ENCODE data around the gene HSD17B1.
"Not testable (repeated sequence)": the region's sequence is repeated elsewhere in the genome, so short reads cannot be mapped to it uniquely, and the experiment has no call there.

Gene HSD17B1, protein sequence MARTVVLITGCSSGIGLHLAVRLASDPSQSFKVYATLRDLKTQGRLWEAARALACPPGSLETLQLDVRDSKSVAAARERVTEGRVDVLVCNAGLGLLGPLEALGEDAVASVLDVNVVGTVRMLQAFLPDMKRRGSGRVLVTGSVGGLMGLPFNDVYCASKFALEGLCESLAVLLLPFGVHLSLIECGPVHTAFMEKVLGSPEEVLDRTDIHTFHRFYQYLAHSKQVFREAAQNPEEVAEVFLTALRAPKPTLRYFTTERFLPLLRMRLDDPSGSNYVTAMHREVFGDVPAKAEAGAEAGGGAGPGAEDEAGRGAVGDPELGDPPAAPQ

DNA sequence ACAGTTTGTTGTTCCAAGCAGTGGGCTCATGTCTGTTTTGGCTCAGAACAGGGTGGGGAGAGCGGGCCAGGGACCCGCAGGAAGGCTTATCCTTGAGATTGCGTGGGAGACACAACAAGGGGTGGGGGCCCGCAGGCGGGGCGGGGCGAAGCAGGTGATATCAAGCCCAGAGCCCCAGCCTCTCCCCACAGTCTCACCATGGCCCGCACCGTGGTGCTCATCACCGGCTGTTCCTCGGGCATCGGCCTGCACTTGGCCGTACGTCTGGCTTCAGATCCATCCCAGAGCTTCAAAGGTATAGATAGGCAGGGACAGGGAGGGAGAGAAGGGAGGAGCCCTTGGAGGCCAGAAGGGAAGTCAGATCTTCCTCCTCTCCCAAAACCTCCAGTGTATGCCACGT, at the start of gene HSD17B1:
HSD17B1 (plus strand) TSS at position 188 of the 400 bp plus-strand sequence; CDS start at position 199, 11 bp downstream.
- DNase-seq (ENCODE audit: low read depth in 2 of 3, low spot score in 1 of 3), result not testable (repeated sequence)

DNA sequence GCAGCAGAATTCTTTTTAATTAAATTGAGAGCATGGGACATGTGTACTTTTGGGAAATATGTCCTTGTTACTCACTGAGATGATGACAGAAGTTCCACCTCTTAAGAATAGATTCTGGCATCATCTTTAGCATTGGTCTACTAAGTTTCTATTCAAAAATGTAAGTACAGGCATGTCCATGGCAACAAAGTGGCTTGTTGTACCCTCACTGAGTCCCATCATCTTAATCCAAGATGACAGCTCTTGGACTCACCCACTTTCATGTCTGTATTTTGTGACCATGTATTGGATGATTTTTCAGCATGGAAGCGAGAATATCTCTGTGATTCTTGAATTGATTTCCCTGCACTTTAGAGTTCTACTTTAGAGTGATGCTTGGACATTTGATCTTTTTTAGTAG, 49.8 kb upstream of the HSD17B1 start:
- DNase-seq (ENCODE audit: low read depth in 2 of 3, low spot score in 1 of 3), result no peak

DNA sequence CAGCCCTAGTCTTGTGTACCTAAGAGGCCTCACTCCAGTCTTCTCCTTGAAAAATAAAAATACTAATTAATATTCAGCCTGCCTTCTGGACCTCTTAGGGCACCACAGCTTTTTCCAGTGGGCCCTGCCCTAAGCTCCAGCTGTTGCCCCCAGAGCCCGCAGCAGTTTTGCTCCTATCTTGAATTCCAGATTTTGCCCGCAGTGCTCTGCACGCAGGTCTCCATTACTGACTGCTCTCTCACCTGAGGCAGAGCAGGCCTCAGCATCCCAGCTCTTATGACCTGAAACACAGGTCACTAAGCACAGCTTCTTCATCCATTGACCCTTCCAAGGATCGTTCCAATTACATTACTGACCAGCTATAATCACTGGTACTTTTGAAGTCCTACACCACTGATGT, 45.1 kb upstream of the HSD17B1 start:
- DNase-seq (ENCODE audit: low read depth in 2 of 3, low spot score in 1 of 3), result no peak

DNA sequence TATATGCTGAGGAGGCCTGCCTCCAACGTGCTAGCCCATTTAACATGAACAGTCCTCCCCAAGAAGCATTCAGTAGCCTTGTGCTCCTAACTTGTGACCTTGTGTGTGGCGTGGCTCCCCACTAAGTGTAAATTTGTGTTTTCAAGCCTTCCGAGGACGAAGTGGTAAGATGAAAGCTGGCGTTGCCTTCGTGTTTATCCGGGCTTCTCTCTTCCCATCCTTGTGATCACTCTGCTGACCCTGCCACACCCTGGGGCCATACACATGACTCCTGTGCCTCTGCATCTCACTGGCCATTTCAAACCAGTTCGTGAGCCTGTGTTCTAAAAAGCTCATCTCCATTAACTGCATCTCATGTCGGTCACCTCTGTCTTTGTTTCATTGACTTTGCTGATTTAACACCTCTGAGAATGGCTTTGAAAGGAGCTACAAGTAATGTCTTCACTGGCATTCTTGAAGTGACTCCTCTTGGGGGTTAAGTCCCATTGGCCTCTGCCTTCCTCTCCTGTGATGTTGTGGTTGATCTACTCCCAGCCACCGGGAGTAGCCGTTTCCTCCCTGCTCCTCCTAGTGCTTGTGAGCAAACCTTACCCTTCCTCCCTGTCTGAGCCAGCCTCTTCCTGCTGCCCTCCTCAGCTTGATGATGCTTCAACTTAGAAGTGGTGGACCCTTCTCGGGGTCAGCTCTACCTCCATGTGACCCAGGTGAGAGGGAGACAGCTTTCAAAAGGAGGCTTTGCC, 44.1 kb upstream of the HSD17B1 start:
- DNase-seq (ENCODE audit: low read depth in 2 of 3, low spot score in 1 of 3), result no peak

DNA sequence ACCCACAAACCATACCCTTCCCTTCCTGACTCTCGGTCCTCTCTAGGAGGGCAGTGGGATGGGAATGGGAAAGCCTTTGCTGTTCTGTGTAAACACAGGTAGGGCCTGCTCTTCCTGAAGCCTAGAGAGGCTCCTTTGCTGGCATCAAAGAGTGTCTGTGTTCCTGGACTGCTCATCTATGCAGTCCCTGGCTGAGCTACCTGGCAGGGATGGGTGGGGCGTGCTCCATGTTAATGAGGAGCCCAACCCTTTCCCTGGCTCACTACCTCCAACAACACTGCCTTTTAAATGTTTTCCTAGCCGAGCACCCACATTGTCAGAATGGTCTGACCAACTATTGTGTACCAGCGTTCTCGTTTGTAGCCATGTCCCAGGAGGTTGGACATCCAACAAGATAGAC, 43.3 kb upstream of the HSD17B1 start:
- DNase-seq (ENCODE audit: low read depth in 2 of 3, low spot score in 1 of 3), result no peak

DNA sequence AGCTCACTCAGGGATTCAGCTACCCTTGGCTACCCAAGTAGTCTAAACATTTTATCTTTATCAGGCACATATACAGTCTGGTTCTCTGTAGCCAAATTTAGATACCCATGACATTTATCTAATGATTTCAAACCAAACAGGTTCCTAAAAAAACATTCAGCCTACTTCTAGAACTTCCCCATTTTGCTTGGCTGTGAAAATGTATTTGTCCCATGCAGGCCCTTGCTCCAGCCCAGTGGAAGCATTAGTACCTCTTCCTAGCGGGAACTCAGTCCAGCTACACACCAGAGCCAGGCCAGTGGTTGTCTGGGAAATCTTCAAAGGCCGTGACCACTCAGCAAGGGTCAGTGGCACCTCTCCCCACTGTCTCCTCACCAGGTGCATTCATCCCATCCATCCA, 42.9 kb upstream of the HSD17B1 start:
- DNase-seq (ENCODE audit: low read depth in 2 of 3, low spot score in 1 of 3), result no peak

DNA sequence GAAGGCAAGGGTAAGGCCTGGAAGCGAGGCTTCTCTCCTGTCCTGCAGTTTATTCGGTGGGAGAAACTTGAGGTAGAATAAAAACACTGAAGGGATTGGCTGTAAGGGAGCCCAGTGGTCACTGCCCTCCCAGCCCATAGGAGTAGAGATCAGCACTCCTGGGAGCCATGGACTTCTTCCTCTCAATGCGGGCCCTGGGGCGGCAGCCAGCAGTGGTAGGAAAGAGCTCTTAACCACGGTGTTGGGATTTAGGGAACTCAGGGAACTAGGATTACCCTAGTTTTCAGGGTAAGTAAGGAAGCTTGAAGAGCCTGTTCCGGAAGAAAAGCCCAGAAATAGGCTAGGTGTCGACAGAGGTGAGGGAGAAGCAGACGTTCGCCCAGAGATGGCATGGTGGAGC, 40.5 kb upstream of the HSD17B1 start:
- no peak for DNase-seq (ENCODE audit: low read depth in 2 of 3, low spot score in 1 of 3)

DNA sequence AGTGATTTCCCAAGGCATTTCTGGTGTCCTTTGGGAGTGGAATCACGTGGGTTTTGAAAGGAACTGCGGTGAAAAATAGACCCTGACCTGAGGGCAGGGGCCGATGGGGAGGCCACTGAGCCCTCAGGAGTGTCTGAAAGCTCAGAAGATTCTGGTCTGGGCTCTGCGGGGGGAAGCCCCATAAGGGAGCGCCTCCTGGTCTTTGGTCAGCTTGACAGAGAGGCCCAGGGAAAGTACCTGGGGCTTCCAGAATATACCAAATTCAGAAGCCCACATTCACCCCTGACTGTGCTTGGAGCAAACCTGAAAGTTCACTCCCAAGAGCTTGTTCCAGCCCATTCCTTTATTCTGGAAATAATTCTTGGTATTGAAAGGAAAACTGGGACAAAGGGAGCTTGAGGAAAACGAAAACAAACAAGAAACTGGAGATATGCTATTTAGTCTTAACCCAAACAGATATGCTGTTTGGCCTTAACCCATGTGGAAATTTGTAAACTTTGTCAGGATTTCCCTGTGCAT, 39.9 kb upstream of the HSD17B1 start:
- no peak for DNase-seq (ENCODE audit: low read depth in 2 of 3, low spot score in 1 of 3)

DNA sequence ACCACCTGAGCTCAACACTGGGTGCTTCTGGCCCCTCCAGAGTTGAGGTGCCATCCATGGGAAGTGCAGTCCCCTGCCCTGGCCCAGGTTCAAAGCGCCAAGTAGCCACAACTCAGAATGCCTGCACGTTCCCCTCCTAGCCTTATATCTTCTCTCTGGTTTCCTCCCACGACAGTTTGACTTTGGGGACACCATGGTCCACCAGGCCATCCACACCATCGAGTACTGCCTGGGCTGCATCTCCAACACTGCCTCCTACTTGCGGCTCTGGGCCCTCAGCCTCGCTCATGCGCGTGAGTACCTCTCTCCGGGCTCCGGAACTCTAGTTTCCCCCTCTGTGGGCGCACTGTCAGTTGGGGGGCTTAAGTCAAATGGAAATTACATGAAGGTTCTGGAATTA, 39.0 kb upstream of the HSD17B1 start:
- no peak for DNase-seq (ENCODE audit: low read depth in 2 of 3, low spot score in 1 of 3)

DNA sequence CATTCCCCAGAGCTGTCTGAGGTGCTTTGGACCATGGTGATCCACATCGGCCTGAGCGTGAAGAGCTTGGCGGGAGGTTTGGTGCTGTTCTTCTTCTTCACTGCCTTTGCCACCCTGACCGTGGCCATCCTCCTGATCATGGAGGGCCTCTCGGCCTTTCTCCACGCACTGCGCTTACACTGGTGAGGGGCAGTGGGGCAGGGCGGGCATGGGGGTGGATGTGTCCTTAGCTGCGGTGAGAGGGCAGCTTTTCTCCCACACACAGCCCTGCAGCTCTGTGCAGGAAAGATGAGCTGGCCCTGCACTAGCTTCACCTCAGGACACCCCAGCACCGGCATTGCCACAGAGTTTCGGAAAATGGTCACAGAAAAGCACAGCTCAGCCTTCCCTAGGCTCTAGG, 38.4 kb upstream of the HSD17B1 start:
- no peak for DNase-seq (ENCODE audit: low read depth in 2 of 3, low spot score in 1 of 3)

DNA sequence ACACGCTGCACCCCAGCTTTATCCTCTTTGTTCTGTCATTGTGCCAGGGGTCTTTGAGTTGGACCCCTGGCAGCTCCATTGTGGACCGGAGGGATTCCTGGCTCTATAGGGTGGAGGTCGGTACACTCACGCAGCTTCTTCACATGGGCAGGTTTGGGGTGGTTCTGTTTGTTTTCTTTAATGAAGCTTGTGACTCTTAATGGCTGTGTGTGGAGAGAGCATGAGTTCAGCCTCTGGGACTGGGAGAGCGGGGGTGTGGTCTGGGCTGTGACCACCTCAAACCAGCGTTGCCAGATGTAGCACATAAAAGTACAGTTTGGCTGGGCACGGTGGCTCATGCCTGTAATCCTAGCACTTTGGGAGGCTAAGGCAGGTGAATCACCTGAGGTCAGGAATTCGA, 37.9 kb upstream of the HSD17B1 start:
- DNase-seq (ENCODE audit: low read depth in 2 of 3, low spot score in 1 of 3), result no peak

DNA sequence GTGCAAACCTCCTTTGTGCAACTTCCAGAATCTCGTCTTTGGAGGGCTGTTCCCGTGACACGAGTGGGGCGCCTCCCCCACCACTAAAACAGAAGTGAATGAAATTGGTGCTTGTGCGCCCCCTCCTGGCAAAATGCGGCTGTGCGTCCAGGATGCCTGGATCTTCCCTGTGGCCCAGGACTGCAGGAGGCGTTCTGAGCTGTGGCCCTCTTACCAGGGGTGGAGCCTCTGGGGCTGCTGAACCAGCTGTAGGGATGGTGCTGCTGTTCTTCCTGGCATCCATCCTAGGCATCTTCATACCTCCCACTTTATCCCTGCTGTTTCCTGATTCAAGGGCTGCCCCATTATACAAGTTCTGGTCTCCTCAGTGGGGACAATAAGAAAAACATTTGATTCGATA, 35.2 kb upstream of the HSD17B1 start:
- DNase-seq (ENCODE audit: low read depth in 2 of 3, low spot score in 1 of 3), result peak; percentile 73 to 89 (median 76)

DNA sequence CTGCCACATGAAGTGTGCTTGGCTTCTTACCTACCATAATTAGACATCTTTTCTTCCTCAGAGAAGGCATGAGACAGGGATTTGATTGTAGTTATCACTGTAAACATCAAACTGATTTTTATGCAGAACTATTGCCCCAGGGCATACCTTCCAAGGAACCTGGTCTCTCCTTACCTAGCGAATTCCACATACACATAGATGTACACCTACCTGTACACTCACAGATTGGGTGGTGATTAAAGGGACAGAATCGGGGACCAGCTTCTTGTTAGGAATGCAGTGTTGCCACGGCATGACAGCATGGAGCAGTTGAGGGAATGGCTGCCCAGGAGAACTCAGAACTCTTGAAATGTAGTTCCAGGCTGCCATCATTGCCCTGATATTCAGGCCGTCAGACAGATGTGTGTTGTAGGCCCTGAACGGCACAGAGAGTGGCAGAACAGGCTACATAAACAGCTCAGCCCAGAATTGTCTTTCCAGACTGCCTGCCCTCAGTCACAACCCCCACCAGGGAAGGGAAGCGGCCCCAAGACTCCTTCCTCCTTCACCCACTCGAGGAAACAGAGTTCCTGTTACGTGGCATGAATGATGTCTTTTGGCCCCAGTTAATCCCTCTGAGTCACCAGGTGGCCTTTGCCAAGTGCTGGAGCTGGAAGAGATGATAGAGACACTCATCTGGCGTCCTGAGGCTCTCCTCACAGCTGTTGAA, 34.5 kb upstream of the HSD17B1 start:
- no peak for DNase-seq (ENCODE audit: low read depth in 2 of 3, low spot score in 1 of 3)

DNA sequence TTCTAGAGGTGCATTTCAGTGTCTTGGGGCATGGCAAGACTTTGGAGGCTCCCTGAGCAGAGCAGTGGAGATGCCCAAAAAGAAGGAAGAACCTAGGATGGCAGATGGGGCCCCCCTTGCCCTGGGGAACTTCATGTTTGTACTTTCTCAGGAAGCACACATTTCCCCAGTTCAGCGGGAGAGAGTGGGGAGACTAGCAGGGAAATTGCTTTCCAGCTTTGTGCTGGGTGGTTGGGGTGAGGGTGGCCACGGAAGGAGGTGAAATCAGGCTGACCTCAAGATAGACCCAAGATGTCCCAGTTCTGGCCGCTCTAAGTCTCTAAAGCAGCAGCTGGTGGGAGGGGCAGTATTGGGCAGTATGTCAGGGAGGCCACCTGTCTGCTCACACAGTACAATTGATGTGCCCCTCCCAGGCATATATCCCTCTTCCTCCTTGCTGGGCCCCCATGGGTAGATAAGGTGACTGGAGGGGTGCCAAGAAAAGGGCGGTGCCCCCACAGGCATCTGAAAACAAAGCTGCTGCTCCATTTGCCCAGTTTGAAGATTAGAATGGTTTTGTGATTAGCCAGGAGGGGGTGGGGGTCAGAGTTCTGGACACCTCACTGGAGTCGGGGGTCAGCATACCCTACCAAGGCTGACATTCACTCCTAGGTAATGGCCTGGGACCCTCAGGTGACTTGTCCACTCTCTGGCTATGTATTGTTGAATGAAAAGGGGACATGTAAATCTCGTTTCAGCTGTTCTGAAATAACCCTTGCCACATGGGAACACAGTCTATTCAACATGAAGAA, 33.8 kb upstream of the HSD17B1 start:
- no peak for DNase-seq (ENCODE audit: low read depth in 2 of 3, low spot score in 1 of 3)

DNA sequence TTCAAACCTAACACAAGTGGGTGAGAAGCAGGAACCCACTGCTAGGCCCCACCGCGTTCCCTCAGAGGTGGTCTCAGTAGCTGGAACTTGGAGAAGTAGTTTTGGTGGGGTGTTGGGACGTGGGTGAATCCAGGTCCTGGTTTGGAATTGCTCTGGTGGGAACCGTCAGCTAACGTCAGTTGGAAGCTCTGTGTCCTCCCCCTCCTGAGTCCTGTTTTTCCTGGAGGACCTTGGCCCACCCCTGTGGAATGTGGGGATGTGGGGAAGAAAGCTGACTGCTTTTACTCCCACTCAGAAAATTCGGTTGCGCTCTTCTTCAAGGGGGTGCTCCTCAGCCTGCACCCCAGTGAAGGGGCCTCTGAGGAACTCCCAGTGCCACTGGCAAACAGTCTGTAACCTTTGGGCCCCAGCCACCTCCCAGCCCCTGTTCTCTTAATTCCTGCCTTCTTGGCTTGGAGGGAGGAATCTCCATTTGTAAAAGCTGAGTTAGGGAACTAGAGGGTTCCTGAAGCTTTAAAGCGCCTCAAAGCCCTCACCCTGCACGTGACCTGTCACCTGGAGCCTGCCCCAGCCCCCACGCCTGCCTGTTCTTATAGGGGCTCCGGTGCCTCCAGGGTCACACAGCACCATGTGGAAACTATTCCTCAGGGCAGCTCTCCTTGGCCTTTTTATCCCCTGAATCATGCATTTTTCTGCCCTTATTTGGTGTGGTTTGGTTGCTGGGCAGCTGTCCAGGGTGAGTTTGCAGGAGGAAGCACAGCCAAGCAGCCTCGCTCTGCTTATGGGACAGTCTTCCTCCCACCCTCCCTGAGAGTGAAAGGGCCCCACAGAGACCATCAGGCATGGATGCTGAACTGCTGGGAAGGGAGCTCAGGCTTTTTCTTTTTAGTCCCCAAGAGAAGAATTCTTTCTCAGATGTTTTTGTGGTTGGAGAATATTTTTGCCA, 32.9 kb upstream of the HSD17B1 start:
- DNase-seq (ENCODE audit: low read depth in 2 of 3, low spot score in 1 of 3), result no peak

DNA sequence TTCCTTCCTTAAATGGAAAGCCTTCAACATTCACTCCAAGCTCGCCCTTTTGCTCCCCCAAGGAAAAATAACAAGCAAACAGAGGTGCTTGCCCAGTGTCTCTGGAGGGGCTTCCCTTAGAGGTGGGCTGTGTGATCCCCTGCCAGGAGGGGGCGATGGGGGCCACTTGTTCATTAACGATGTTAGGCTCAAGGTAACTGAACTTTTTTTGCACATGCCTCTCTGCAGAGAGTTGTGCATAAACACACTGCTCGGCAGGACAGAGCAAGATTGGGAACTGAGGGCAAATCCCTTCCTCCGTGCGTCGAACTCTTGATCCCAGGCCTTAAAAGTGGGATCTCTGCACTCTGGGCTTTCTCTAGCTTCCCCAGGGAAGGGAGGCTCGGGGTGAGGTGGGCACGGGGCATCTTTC, 32.2 kb upstream of the HSD17B1 start:
- no peak for DNase-seq (ENCODE audit: low read depth in 2 of 3, low spot score in 1 of 3)

DNA sequence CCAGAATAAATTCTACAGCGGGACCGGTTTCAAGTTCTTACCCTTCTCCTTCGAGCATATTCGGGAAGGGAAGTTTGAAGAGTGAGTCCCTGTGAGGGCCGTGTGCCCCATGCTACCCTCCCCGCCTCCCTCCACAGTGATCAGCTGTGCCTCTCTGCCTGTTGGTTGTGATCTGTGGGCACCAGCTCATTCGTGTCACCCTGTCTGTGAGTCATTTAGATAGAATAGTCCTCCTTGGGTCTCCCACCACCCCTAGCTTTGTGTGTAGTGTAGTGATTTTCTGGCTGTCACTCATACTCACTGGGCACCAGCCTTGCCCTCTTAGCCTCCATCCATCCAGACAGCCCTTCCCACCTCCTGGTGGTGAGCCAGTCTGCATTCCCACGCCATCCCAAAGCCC, 31.7 kb upstream of the HSD17B1 start:
- no peak for DNase-seq (ENCODE audit: low read depth in 2 of 3, low spot score in 1 of 3)

DNA sequence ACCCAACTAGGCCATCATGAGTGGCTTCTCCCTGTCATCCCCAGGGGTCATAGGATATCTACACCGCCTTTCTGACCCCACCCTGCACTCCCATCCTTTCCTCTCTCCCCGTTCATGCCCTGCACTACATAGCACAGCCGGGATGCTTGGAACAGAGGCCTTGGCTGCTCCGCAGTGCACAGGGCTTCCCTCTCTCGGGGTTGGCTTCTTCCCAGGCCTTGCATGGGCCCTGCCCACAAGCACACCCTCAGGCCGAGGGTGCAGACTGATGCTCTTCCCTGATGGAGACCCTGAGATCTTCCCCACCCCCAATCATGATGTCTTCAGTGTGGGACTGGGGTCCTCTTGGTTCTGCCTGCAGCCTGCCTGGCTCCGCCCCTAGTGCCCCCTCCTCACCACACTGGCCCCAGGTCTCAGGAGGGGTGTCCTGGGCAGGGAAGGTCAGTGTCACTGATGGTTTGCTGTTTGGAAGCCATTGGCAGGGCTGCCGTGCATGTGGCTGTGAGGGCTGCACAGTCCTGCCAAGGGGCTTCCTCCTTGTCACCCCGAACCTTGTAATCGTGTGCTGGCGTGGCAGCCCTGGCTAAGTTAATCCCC, 31.0 kb upstream of the HSD17B1 start:
- no peak for DNase-seq (ENCODE audit: low read depth in 2 of 3, low spot score in 1 of 3)

DNA sequence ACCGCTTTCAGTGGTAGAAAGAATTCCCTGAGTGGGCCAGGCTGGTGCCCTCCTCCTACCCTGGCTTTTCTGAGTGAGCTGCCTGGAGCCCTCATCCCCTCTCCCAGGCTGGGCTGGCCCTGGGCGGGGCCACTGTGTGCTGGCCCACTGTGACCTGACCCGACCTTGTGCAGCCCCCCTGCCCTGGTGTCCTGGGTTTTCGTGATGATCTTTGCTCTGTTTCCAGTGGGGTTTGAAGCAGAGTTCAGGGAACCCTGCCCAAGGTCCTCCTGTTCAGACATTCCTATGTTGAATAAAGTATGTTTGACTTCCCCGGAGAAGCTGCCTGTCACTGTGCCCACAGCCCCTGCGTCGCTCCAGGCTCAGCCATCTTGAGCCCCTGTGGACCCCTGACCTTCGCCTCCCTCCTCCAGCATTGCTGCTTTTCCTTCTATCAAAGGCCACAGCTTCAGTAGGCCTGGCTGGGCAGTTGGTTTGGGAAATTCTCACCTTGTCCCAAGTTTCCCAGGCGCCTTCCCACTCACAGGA, 30.4 kb upstream of the HSD17B1 start:
- DNase-seq (ENCODE audit: low read depth in 2 of 3, low spot score in 1 of 3), result no peak

Data from stimulated activated CD4-positive, alpha-beta T cell treated with anti-CD3 and anti-CD28 coated beads, Interleukin-12 subunit alpha, Interleukin-12 subunit beta, amount 100 ng/mL, for 48 hours (primary cell).